HG03565 (cell line): ENCODE results near the gene OPCML.

ENCODE experiments used
- ATAC-seq: cut with Tn5 transposase; IDR thresholded peaks from one replicate; pipeline ENCODE4 v1.9.1; 2021; ENCODE audit warnings: mild to moderate bottlenecking, moderate library complexity; ENCODE audit not compliant: unreplicated experiment

Gene OPCML

GRCh38 chr11:133086518-133086917 is 445.8 kb downstream of the OPCML start:
- no peak for ATAC-seq

- ATAC-seq: peak; percentile 88
Measured at GRCh38 chr11:133082841-133083488, 449.3 kb downstream of the OPCML start.

- peak; percentile 4 for ATAC-seq
Measured at GRCh38 chr11:133082453-133082781, 449.9 kb downstream of the OPCML start.

- ATAC-seq: no peak
Measured at GRCh38 chr11:133081730-133082452, 450.4 kb downstream of the OPCML start.

- no peak for ATAC-seq
Measured at GRCh38 chr11:133081020-133081419, 451.3 kb downstream of the OPCML start.

GRCh38 chr11:133078591-133079404 is 453.5 kb downstream of the OPCML start:
- no peak for ATAC-seq

- no peak for ATAC-seq
Measured at GRCh38 chr11:133078012-133078411, 454.3 kb downstream of the OPCML start.

- no peak for ATAC-seq
Measured at GRCh38 chr11:133075351-133075750, 456.9 kb downstream of the OPCML start.

- ATAC-seq: no peak
Measured at GRCh38 chr11:133072858-133073582, 459.3 kb downstream of the OPCML start.

- no peak for ATAC-seq
Measured at GRCh38 chr11:133072378-133072777, 459.9 kb downstream of the OPCML start.

GRCh38 chr11:133070791-133071190 is 461.5 kb downstream of the OPCML start:
- ATAC-seq: no peak

- ATAC-seq: no peak
Measured at GRCh38 chr11:133070021-133070713, 462.1 kb downstream of the OPCML start.

- no peak for ATAC-seq
Measured at GRCh38 chr11:133065847-133066485, 466.3 kb downstream of the OPCML start.

GRCh38 chr11:133064961-133065360 is 467.3 kb downstream of the OPCML start:
- ATAC-seq: no peak

- no peak for ATAC-seq
Measured at GRCh38 chr11:133064152-133064877, 468.0 kb downstream of the OPCML start.

GRCh38 chr11:133058501-133058900 is 473.8 kb downstream of the OPCML start:
- ATAC-seq: no peak

- ATAC-seq: no peak
Measured at GRCh38 chr11:133053124-133053776, 479.1 kb downstream of the OPCML start.

- no peak for ATAC-seq
Measured at GRCh38 chr11:133052537-133052936, 479.8 kb downstream of the OPCML start.
